OCI-LY1 (cell line): ENCODE data around the gene CRADD.

Experiments used
- H2AFZ ChIP-seq: fragments of 200-600 bp; sonication (generic), shearing (Covaris generic); 2 replicates; pipeline ENCODE4 v1.6.0; 2014; ENCODE audit warnings: antibody characterized with exemption, mild to moderate bottlenecking, low read length
- H3F3A ChIP-seq: fragments of 200-600 bp; sonication (generic), shearing (Covaris generic); 2 replicates; pipeline ENCODE4 v1.6.0; 2014; ENCODE audit warnings: mild to moderate bottlenecking, antibody characterized with exemption, low read length, moderate library complexity; ENCODE audit not compliant: insufficient read depth
- H3K27ac ChIP-seq: fragments of 200-600 bp; sonication (generic); 2 replicates; pipeline ENCODE4 v1.5.1; 2014; ENCODE audit warnings: low read length, mixed run types, mild to moderate bottlenecking, low read depth; ENCODE audit not compliant: poor library complexity, severe bottlenecking
- H3K27me3 ChIP-seq: fragments of 200-600 bp; sonication (generic); 2 replicates; pipeline ENCODE4 v1.6.0; 2014; ENCODE audit warnings: antibody characterized with exemption, mild to moderate bottlenecking, low read length, moderate library complexity; ENCODE audit not compliant: insufficient read depth
- H3K36me3 ChIP-seq: fragments of 200-600 bp; sonication (generic); 2 replicates; pipeline ENCODE4 v1.6.1; 2014; ENCODE audit warnings: mild to moderate bottlenecking, antibody characterized with exemption, low read length, moderate library complexity, mixed read lengths; ENCODE audit not compliant: insufficient read depth
- H3K4me1 ChIP-seq: fragments of 200-600 bp; sonication (generic); 2 replicates; pipeline ENCODE4 v1.5.1; 2014; ENCODE audit warnings: mild to moderate bottlenecking, low read length, moderate library complexity; ENCODE audit not compliant: insufficient read depth, severe bottlenecking
- H3K4me2 ChIP-seq: fragments of 200-600 bp; sonication (generic), shearing (Covaris generic); 2 replicates; pipeline ENCODE4 v1.6.1; 2014; ENCODE audit warnings: low read length
- H3K4me3 ChIP-seq: fragments of 200-600 bp; sonication (generic); 2 replicates; pipeline ENCODE4 v1.5.1; 2014; ENCODE audit warnings: low read length, low read depth, mild to moderate bottlenecking, mixed read lengths; ENCODE audit not compliant: poor library complexity, severe bottlenecking
- H3K79me2 ChIP-seq: fragments of 200-600 bp; shearing (Covaris generic); 2 replicates; pipeline ENCODE4 v1.6.1; 2016; ENCODE audit warnings: mixed run types, low read length, mixed read lengths; ENCODE audit not compliant: insufficient read depth
- H3K9ac ChIP-seq: fragments of 200-600 bp; sonication (generic), shearing (Covaris generic); 2 replicates; pipeline ENCODE4 v1.6.1; 2014; ENCODE audit warnings: mild to moderate bottlenecking, low read length, mixed read lengths
- H3K9me2 ChIP-seq: fragments of 200-600 bp; sonication (generic), shearing (Covaris generic); 2 replicates; pipeline ENCODE4 v1.6.1; 2014; ENCODE audit warnings: low read depth, mild to moderate bottlenecking, low read length, mixed read lengths
- H3K9me3 ChIP-seq: fragments of 200-600 bp; shearing (Covaris generic); 2 replicates; pipeline ENCODE4 v1.6.1; 2014; ENCODE audit warnings: low read length, mixed read lengths
- H4K20me1 ChIP-seq: fragments of 200-600 bp; sonication (generic), shearing (Covaris generic); 2 replicates; pipeline ENCODE4 v1.6.0; 2016; ENCODE audit warnings: mild to moderate bottlenecking, low read length; ENCODE audit not compliant: insufficient read depth
- CTCF ChIP-seq: fragments of 200-600 bp; sonication (generic), shearing (Covaris generic); IDR thresholded peaks from 2 replicates; pipeline ENCODE4 v1.5.1; 2017; ENCODE audit warnings: mild to moderate bottlenecking, antibody characterized with exemption, low read length, moderate library complexity, mixed read lengths
- EZH2 ChIP-seq: fragments of 200-600 bp; sonication (generic), shearing (Covaris generic); IDR thresholded peaks from 2 replicates; pipeline ENCODE4 v1.8.0; 2017; ENCODE audit warnings: borderline replicate concordance, mixed run types, mild to moderate bottlenecking, antibody characterized with exemption, low read length, moderate library complexity, mixed read lengths

The CRADD gene

GRCh38 chr12:93912086-93912733 is 235.0 kb downstream of the CRADD start:
- no peaks in the 10 kb centered on the region for H3K36me3 ChIP-seq
- no peak overlapping the region for H3K9ac ChIP-seq
- no peak overlapping the region for H3K27ac ChIP-seq
- TF ChIP-seq CTCF (no peak), EZH2 (no peak)
- H4K20me1 ChIP-seq: no peaks in the 10 kb centered on the region
- no peaks in the 10 kb centered on the region for H3F3A ChIP-seq
- H2AFZ ChIP-seq: no peak overlapping the region
- H3K9me3 ChIP-seq: no peaks in the 10 kb centered on the region
- H3K4me2 ChIP-seq: no peak overlapping the region
- no peaks in the 10 kb centered on the region for H3K9me2 ChIP-seq
- H3K79me2 ChIP-seq: no peaks in the 10 kb centered on the region
- no peaks in the 10 kb centered on the region; the same call in 1 of the 2 replicates for H3K27me3 ChIP-seq
- no peak overlapping the region for H3K4me3 ChIP-seq
- no peaks in the 10 kb centered on the region for H3K4me1 ChIP-seq

- H3K9me3 ChIP-seq: no peaks in the 10 kb centered on the region
- H3K4me1 ChIP-seq: no peaks in the 10 kb centered on the region
- no peaks in the 10 kb centered on the region for H3K9me2 ChIP-seq
- no peaks in the 10 kb centered on the region for H3K36me3 ChIP-seq
- no peak overlapping the region for H3K4me3 ChIP-seq
- no peaks in the 10 kb centered on the region; the same call in 1 of the 2 replicates for H3K27me3 ChIP-seq
- no peaks in the 10 kb centered on the region for H3K79me2 ChIP-seq
- H3K4me2 ChIP-seq: no peak overlapping the region
- H3K27ac ChIP-seq: no peak overlapping the region
- no peaks in the 10 kb centered on the region for H4K20me1 ChIP-seq
- H3K9ac ChIP-seq: no peak overlapping the region
- TF ChIP-seq CTCF (no peak), EZH2 (no peak)
- H2AFZ ChIP-seq: no peak overlapping the region
- H3F3A ChIP-seq: no peaks in the 10 kb centered on the region
Observed at GRCh38 chr12:93913845-93914244, 236.7 kb downstream of the CRADD start.

- no peak overlapping the region for H3K27ac ChIP-seq
- H3K27me3 ChIP-seq: no peaks in the 10 kb centered on the region; the same call in 1 of the 2 replicates
- H3K4me3 ChIP-seq: no peak overlapping the region
- no peaks in the 10 kb centered on the region for H3K79me2 ChIP-seq
- TF ChIP-seq EZH2: no peak
- no peak for TF ChIP-seq CTCF
- no peaks in the 10 kb centered on the region for H3F3A ChIP-seq
- no peaks in the 10 kb centered on the region for H4K20me1 ChIP-seq
- no peaks in the 10 kb centered on the region for H3K9me3 ChIP-seq
- no peaks in the 10 kb centered on the region for H3K4me1 ChIP-seq
- no peaks in the 10 kb centered on the region for H3K36me3 ChIP-seq
- no peak overlapping the region for H3K4me2 ChIP-seq
- H3K9me2 ChIP-seq: no peaks in the 10 kb centered on the region
- no peak overlapping the region for H2AFZ ChIP-seq
- H3K9ac ChIP-seq: no peak overlapping the region
Observed at GRCh38 chr12:93914281-93914680, 237.1 kb downstream of the CRADD start.
